Loucy (cell line): ENCODE data around the gene SLC9A9.

Experiments used
- H2AFZ ChIP-seq: fragments of 200-600 bp; sonication (generic); 2 replicates; pipeline ENCODE4 v1.6.0; 2016; ENCODE audit warnings: antibody characterized with exemption, mild to moderate bottlenecking, low read length, moderate library complexity
- H3F3A ChIP-seq: fragments of 200-600 bp; 2 replicates; pipeline ENCODE4 v1.6.0; 2016; ENCODE audit warnings: antibody characterized with exemption, low read depth, mild to moderate bottlenecking
- H3K27me3 ChIP-seq: fragments of 200-600 bp; sonication (generic); 2 replicates; pipeline ENCODE4 v1.6.1; 2014; ENCODE audit warnings: low read length, mild to moderate bottlenecking; ENCODE audit not compliant: insufficient read depth, poor library complexity, severe bottlenecking
- H3K36me3 ChIP-seq: fragments of 200-600 bp; sonication (generic); 2 replicates; pipeline ENCODE4 v1.6.1; 2016; ENCODE audit warnings: low read length; ENCODE audit not compliant: insufficient read depth
- H3K4me1 ChIP-seq: fragments of 200-600 bp; sonication (generic); 2 replicates; pipeline ENCODE4 v1.5.1; 2014; ENCODE audit warnings: low read length, mild to moderate bottlenecking; ENCODE audit not compliant: insufficient read depth, poor library complexity, severe bottlenecking
- H3K4me2 ChIP-seq: fragments of 200-600 bp; sonication (generic); 2 replicates; pipeline ENCODE4 v1.6.0; 2014; ENCODE audit warnings: antibody characterized with exemption, low read length, low read depth, mild to moderate bottlenecking; ENCODE audit not compliant: poor library complexity, severe bottlenecking
- H3K4me3 ChIP-seq: fragments of 200-600 bp; sonication (generic); 2 replicates; pipeline ENCODE4 v1.5.1; 2014; ENCODE audit warnings: low read length, mild to moderate bottlenecking, mixed read lengths; ENCODE audit not compliant: poor library complexity, severe bottlenecking
- H3K79me2 ChIP-seq: fragments of 200-600 bp; sonication (generic); 2 replicates; pipeline ENCODE4 v1.6.1; 2014; ENCODE audit warnings: low read length; ENCODE audit not compliant: insufficient read depth
- H3K9ac ChIP-seq: fragments of 200-600 bp; sonication (generic); 2 replicates; pipeline ENCODE4 v1.6.0; 2014; ENCODE audit warnings: mild to moderate bottlenecking, low read depth, low read length, moderate library complexity; ENCODE audit not compliant: poor library complexity, severe bottlenecking
- H3K9me2 ChIP-seq: fragments of 200-600 bp; sonication (generic); replicated peaks from 2 replicates; pipeline ENCODE4 v1.6.1; 2016; ENCODE audit warnings: low read depth, low read length, mixed read lengths
- H3K9me3 ChIP-seq: fragments of 200-600 bp; sonication (generic); 2 replicates; pipeline ENCODE4 v1.6.1; 2014; ENCODE audit warnings: mild to moderate bottlenecking, antibody characterized with exemption, low read length, low read depth; ENCODE audit not compliant: insufficient read depth
- H4K20me1 ChIP-seq: fragments of 200-600 bp; sonication (generic); 2 replicates; pipeline ENCODE4 v1.6.0; 2014; ENCODE audit warnings: antibody characterized with exemption, low read length, mild to moderate bottlenecking; ENCODE audit not compliant: insufficient read depth, poor library complexity, severe bottlenecking
- CTCF ChIP-seq: fragments of 200-600 bp; sonication (generic); conservative IDR thresholded peaks from 2 replicates; pipeline ENCODE4 v1.5.1; 2014; ENCODE audit warnings: mild to moderate bottlenecking, antibody characterized with exemption, low read length
- EZH2phosphoT487 ChIP-seq: fragments of 200-600 bp; IDR thresholded peaks from 2 replicates; pipeline ENCODE4 v1.6.1; 2018; ENCODE audit warnings: antibody characterized with exemption, mild to moderate bottlenecking, moderate library complexity, borderline replicate concordance

Gene SLC9A9

DNA sequence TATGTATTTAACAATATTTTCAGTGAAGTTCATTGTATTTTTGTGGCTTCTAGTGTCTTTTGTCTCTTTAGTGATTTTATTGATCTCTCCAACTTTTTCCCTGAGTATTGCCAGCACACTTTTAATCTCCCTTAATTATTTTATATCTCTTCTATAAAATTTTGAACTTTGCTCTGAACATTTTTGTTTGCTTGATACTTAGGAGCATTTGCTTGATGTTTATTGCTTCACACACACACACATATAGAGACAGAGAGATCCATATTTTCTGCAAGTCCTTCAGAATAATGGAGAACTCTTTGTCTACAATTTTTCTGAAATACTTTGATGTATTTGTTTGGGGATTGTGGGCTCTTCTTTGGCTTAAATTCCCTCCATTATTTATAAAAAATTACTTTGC lies 213.8 kb downstream of the SLC9A9 start:
- H3F3A ChIP-seq = no peaks in the 10 kb centered on the region
- H2AFZ ChIP-seq = no peak overlapping the region
- H3K36me3 ChIP-seq = no peaks in the 10 kb centered on the region
- H3K9ac ChIP-seq = no peak overlapping the region
- no peaks in the 10 kb centered on the region for H3K79me2 ChIP-seq
- H3K27me3 ChIP-seq = no peaks in the 10 kb centered on the region
- no peaks in the 10 kb centered on the region for H3K9me2 ChIP-seq
- H3K9me3 ChIP-seq = peaks cover 20% of the 10 kb centered on the region
- no peaks in the 10 kb centered on the region for H4K20me1 ChIP-seq
- no peak overlapping the region for H3K4me3 ChIP-seq
- TF ChIP-seq EZH2phosphoT487 (no peak), CTCF (no peak)
- H3K4me2 ChIP-seq = no peak overlapping the region
- H3K4me1 ChIP-seq = no peaks in the 10 kb centered on the region

- H3K9me2 ChIP-seq = no peaks in the 10 kb centered on the region
- no peak overlapping the region for H3K4me3 ChIP-seq
- H3K36me3 ChIP-seq = no peaks in the 10 kb centered on the region
- no peak overlapping the region for H3K9ac ChIP-seq
- H3K4me2 ChIP-seq = no peak overlapping the region
- no peaks in the 10 kb centered on the region for H4K20me1 ChIP-seq
- no peaks in the 10 kb centered on the region for H3K4me1 ChIP-seq
- H3F3A ChIP-seq = no peaks in the 10 kb centered on the region
- H3K27me3 ChIP-seq = no peaks in the 10 kb centered on the region
- H2AFZ ChIP-seq = no peak overlapping the region
- peaks cover 20% of the 10 kb centered on the region for H3K9me3 ChIP-seq
- TF ChIP-seq CTCF = no peak
- no peak for TF ChIP-seq EZH2phosphoT487
- H3K79me2 ChIP-seq = no peaks in the 10 kb centered on the region
These were observed 214.5 kb downstream of the SLC9A9 start for GRCh38 chr3:143633816-143634215.

- no peaks in the 10 kb centered on the region for H3K79me2 ChIP-seq
- H2AFZ ChIP-seq = no peak overlapping the region
- H3F3A ChIP-seq = no peaks in the 10 kb centered on the region
- H3K4me1 ChIP-seq = no peaks in the 10 kb centered on the region
- no peak overlapping the region for H3K4me3 ChIP-seq
- H3K9me3 ChIP-seq = no peaks in the 10 kb centered on the region
- H3K4me2 ChIP-seq = no peak overlapping the region
- H3K9me2 ChIP-seq = no peaks in the 10 kb centered on the region
- H3K9ac ChIP-seq = no peak overlapping the region
- TF ChIP-seq CTCF = no peak
- no peak for TF ChIP-seq EZH2phosphoT487
- H3K27me3 ChIP-seq = no peaks in the 10 kb centered on the region
- no peaks in the 10 kb centered on the region for H3K36me3 ChIP-seq
- no peaks in the 10 kb centered on the region for H4K20me1 ChIP-seq
These were observed 218.5 kb downstream of the SLC9A9 start for GRCh38 chr3:143629726-143630125.
